Measurements from ENCODE around the gene ALPK3.

DNA sequence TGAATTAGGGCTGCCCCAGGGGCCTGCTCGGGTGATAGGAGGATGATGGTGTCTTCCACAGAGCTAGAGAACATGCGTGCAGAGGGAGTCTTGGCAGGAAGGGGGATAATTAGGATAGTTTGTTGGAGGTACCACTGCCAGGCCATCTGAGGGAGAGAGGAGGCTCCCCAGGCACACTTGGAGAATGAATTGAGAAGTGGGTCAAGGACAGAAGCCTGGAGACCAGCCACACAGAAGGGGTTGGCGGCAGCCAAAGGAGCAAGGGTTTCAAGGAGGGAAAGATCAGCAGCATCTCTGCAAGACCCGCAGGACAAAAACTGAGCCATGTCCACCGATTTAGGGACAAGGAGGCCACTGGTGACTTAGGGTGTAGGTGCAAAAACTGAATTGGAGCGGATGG lies 74.2 kb downstream of the ALPK3 start:
- TF ChIP-seq, protein P1, sequence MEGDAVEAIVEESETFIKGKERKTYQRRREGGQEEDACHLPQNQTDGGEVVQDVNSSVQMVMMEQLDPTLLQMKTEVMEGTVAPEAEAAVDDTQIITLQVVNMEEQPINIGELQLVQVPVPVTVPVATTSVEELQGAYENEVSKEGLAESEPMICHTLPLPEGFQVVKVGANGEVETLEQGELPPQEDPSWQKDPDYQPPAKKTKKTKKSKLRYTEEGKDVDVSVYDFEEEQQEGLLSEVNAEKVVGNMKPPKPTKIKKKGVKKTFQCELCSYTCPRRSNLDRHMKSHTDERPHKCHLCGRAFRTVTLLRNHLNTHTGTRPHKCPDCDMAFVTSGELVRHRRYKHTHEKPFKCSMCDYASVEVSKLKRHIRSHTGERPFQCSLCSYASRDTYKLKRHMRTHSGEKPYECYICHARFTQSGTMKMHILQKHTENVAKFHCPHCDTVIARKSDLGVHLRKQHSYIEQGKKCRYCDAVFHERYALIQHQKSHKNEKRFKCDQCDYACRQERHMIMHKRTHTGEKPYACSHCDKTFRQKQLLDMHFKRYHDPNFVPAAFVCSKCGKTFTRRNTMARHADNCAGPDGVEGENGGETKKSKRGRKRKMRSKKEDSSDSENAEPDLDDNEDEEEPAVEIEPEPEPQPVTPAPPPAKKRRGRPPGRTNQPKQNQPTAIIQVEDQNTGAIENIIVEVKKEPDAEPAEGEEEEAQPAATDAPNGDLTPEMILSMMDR (IDR thresholded peaks at IDR 0.05) = no peak
- no peak for TF ChIP-seq POLR2A (IDR thresholded peaks at IDR 0.05)

Measured in Peyer's patch (tissue), 4 donors.